KOPT-K1 (cell line): Measurements from ENCODE around the gene ZEB2.

Source experiments
- H3K27ac ChIP-seq: fragments of 200-600 bp; sonication (generic); 2 replicates; pipeline ENCODE4 v1.5.1; 2016; ENCODE audit warnings: antibody characterized with exemption, mild to moderate bottlenecking, low read depth, low read length; ENCODE audit not compliant: poor library complexity, severe bottlenecking
- H3K36me3 ChIP-seq: fragments of 200-600 bp; sonication (generic); 2 replicates; pipeline ENCODE4 v1.5.1; 2017; ENCODE audit warnings: antibody characterized with exemption, mild to moderate bottlenecking, low read length, moderate library complexity; ENCODE audit not compliant: insufficient read depth
- H3K9me3 ChIP-seq: fragments of 200-600 bp; sonication (generic); 2 replicates; pipeline ENCODE4 v1.5.1; 2017; ENCODE audit warnings: antibody characterized with exemption, low read length, mild to moderate bottlenecking; ENCODE audit not compliant: insufficient read depth, poor library complexity, severe bottlenecking

Gene ZEB2

GRCh38 chr2:144358979-144359541, 160.9 kb downstream of the ZEB2 start:
- Histone ChIP-seq H3K27ac (no peak overlapping the region), H3K36me3 (no peaks in the 10 kb centered on the region), H3K9me3 (no peaks in the 10 kb centered on the region)

- Histone ChIP-seq H3K9me3 (no peaks in the 10 kb centered on the region), H3K36me3 (no peaks in the 10 kb centered on the region), H3K27ac (no peak overlapping the region)
Measured at GRCh38 chr2:144358374-144358964, 161.4 kb downstream of the ZEB2 start.

GRCh38 chr2:144357623-144358373, 162.1 kb downstream of the ZEB2 start:
- Histone ChIP-seq H3K27ac (no peak overlapping the region), H3K9me3 (no peaks in the 10 kb centered on the region), H3K36me3 (no peaks in the 10 kb centered on the region)

- no peaks in the 10 kb centered on the region for H3K36me3 ChIP-seq
- H3K9me3 ChIP-seq = no peaks in the 10 kb centered on the region
- no peak overlapping the region for H3K27ac ChIP-seq
Measured at GRCh38 chr2:144356402-144356801, 163.5 kb downstream of the ZEB2 start.

GRCh38 chr2:144354953-144355352, 165.0 kb downstream of the ZEB2 start:
- H3K27ac ChIP-seq = no peak overlapping the region
- H3K36me3 ChIP-seq = no peaks in the 10 kb centered on the region
- no peaks in the 10 kb centered on the region for H3K9me3 ChIP-seq

GRCh38 chr2:144351687-144352086, 168.2 kb downstream of the ZEB2 start:
- Histone ChIP-seq H3K9me3 (no peaks in the 10 kb centered on the region), H3K36me3 (no peaks in the 10 kb centered on the region), H3K27ac (no peak overlapping the region)

GRCh38 chr2:144350151-144350802, 169.6 kb downstream of the ZEB2 start:
- Histone ChIP-seq H3K9me3 (no peaks in the 10 kb centered on the region), H3K27ac (no peak overlapping the region), H3K36me3 (no peaks in the 10 kb centered on the region)

GRCh38 chr2:144349674-144350073, 170.2 kb downstream of the ZEB2 start:
- H3K9me3 ChIP-seq = no peaks in the 10 kb centered on the region
- no peak overlapping the region for H3K27ac ChIP-seq
- H3K36me3 ChIP-seq = no peaks in the 10 kb centered on the region

GRCh38 chr2:144348846-144349245, 171.1 kb downstream of the ZEB2 start:
- Histone ChIP-seq H3K36me3 (no peaks in the 10 kb centered on the region), H3K27ac (no peak overlapping the region), H3K9me3 (no peaks in the 10 kb centered on the region)

GRCh38 chr2:144346229-144346628, 173.7 kb downstream of the ZEB2 start:
- H3K36me3 ChIP-seq = no peaks in the 10 kb centered on the region
- H3K27ac ChIP-seq = no peak overlapping the region
- no peaks in the 10 kb centered on the region for H3K9me3 ChIP-seq

- no peaks in the 10 kb centered on the region for H3K9me3 ChIP-seq
- no peak overlapping the region for H3K27ac ChIP-seq
- H3K36me3 ChIP-seq = no peaks in the 10 kb centered on the region
Measured at GRCh38 chr2:144343145-144343544, 176.8 kb downstream of the ZEB2 start.

GRCh38 chr2:144341538-144341937, 178.4 kb downstream of the ZEB2 start:
- H3K27ac ChIP-seq = no peak overlapping the region
- no peaks in the 10 kb centered on the region for H3K9me3 ChIP-seq
- H3K36me3 ChIP-seq = no peaks in the 10 kb centered on the region

- Histone ChIP-seq H3K27ac (no peak overlapping the region), H3K9me3 (no peaks in the 10 kb centered on the region), H3K36me3 (no peaks in the 10 kb centered on the region)
Measured at GRCh38 chr2:144339048-144339447, 180.9 kb downstream of the ZEB2 start.

- Histone ChIP-seq H3K27ac (no peak overlapping the region), H3K9me3 (no peaks in the 10 kb centered on the region), H3K36me3 (no peaks in the 10 kb centered on the region)
Measured at GRCh38 chr2:144334551-144334950, 185.4 kb downstream of the ZEB2 start.
